GM23338 (cell line): ENCODE data around the gene TPM3. TPM values are rescaled to one million over a fixed set of nuclear protein-coding genes. Genes with fewer than 3 reads are reported as not detected.
A peak's percentile ranks its signal among the peaks of the same experiment; 100 is the strongest.

Source experiments
- ATAC-seq: fragments of 200-7000 bp; cut with Tn5 transposase; 3 replicates; pipeline ENCODE4 v1.9.1; 2020
- DNase-seq: peaks from one replicate; pipeline ENCODE4 v3.0.0-alpha.2; 2015; ENCODE audit warnings: low spot score
- H2AFZ ChIP-seq: fragments of 200-600 bp; sonication (generic); 2 replicates; pipeline ENCODE4 v1.8.0; 2016; ENCODE audit warnings: antibody characterized with exemption, mild to moderate bottlenecking, moderate library complexity
- H3F3A ChIP-seq: fragments of 200-600 bp; sonication (generic); replicated peaks from 2 replicates; pipeline ENCODE4 v1.8.0; 2017; ENCODE audit warnings: antibody characterized with exemption, mixed run types, low read depth
- H3K27ac ChIP-seq: fragments of 200-600 bp; sonication (generic); 2 replicates; pipeline ENCODE4 v1.6.1; 2016; ENCODE audit warnings: low read depth
- H3K27me3 ChIP-seq: fragments of 200-600 bp; sonication (generic); 2 replicates; pipeline ENCODE4 v1.8.0; 2016; ENCODE audit warnings: mild to moderate bottlenecking, mixed run types, moderate library complexity; ENCODE audit not compliant: insufficient read depth
- H3K36me3 ChIP-seq: fragments of 200-600 bp; sonication (generic); 2 replicates; pipeline ENCODE4 v1.8.0; 2016; ENCODE audit warnings: mild to moderate bottlenecking; ENCODE audit not compliant: insufficient read depth
- H3K4me1 ChIP-seq: fragments of 200-600 bp; sonication (generic); 2 replicates; pipeline ENCODE4 v1.8.0; 2016; ENCODE audit warnings: mild to moderate bottlenecking, moderate library complexity; ENCODE audit not compliant: insufficient read depth
- H3K4me2 ChIP-seq: fragments of 200-600 bp; sonication (generic); 2 replicates; pipeline ENCODE4 v1.7.1; 2017; ENCODE audit warnings: mixed run types
- H3K4me3 ChIP-seq: fragments of 200-600 bp; sonication (generic); 2 replicates; pipeline ENCODE4 v1.6.1; 2016; ENCODE audit warnings: mixed run types
- H3K79me2 ChIP-seq: fragments of 200-600 bp; sonication (generic); replicated peaks from 2 replicates; pipeline ENCODE4 v1.8.0; 2017; ENCODE audit warnings: mild to moderate bottlenecking; ENCODE audit not compliant: insufficient read depth
- H3K9me2 ChIP-seq: fragments of 200-600 bp; sonication (generic); 2 replicates; pipeline ENCODE4 v1.8.0; 2017; ENCODE audit not compliant: insufficient read depth
- H4K20me1 ChIP-seq: fragments of 200-600 bp; sonication (generic); replicated peaks from 2 replicates; pipeline ENCODE4 v1.8.0; 2017; ENCODE audit warnings: mild to moderate bottlenecking; ENCODE audit not compliant: insufficient read depth
- H3K27ac Mint-ChIP-seq: 2 replicates; pipeline ENCODE4 v1.8.0; 2020; ENCODE audit warnings: inconsistent platforms, mild to moderate bottlenecking, moderate library complexity, mixed read lengths
- H3K27me3 Mint-ChIP-seq: 3 replicates; pipeline ENCODE4 v1.8.0; 2022; ENCODE audit warnings: low read depth, mild to moderate bottlenecking, moderate library complexity, mixed read lengths, inconsistent platforms; ENCODE audit not compliant: insufficient read depth, poor library complexity
- H3K36me3 Mint-ChIP-seq: 3 replicates; pipeline ENCODE4 v1.8.0; 2021; ENCODE audit warnings: low read depth, mild to moderate bottlenecking, inconsistent platforms, moderate library complexity, mixed read lengths
- H3K4me1 Mint-ChIP-seq: 3 replicates; pipeline ENCODE4 v1.8.0; 2020; ENCODE audit warnings: mild to moderate bottlenecking, inconsistent platforms, mixed read lengths
- H3K4me3 Mint-ChIP-seq: 3 replicates; pipeline ENCODE4 v1.8.0; 2021; ENCODE audit warnings: moderate library complexity, mild to moderate bottlenecking, inconsistent platforms, mixed read lengths
- H3K9me3 Mint-ChIP-seq: 3 replicates; pipeline ENCODE4 v1.8.0; 2020; ENCODE audit warnings: moderate library complexity, mild to moderate bottlenecking, inconsistent platforms, mixed read lengths
- CREB1 ChIP-seq: fragments of 250-450 bp; sonication (Bioruptor Pico); IDR thresholded peaks from 2 replicates; pipeline ENCODE4 v1.5.0; 2020; ENCODE audit warnings: low read depth, mild to moderate bottlenecking, moderate library complexity
- ETS1 ChIP-seq: IDR thresholded peaks from 2 replicates; pipeline ENCODE4 v1.6.1; 2016; ENCODE audit warnings: antibody characterized with exemption
- EZH2 ChIP-seq: fragments of 200-600 bp; sonication (generic); IDR thresholded peaks from one replicate; pipeline ENCODE4 v1.8.0; 2017; ENCODE audit warnings: antibody characterized with exemption, mild to moderate bottlenecking, low read depth; ENCODE audit not compliant: unreplicated experiment
- EZH2phosphoT487 ChIP-seq: fragments of 200-600 bp; sonication (generic); IDR thresholded peaks from one replicate; pipeline ENCODE4 v1.8.1; 2018; ENCODE audit warnings: antibody characterized with exemption; ENCODE audit not compliant: unreplicated experiment
- JUNB ChIP-seq: IDR thresholded peaks from one replicate; pipeline ENCODE4 v1.6.1; 2016; ENCODE audit warnings: antibody characterized with exemption; ENCODE audit not compliant: unreplicated experiment
- POLR2AphosphoS5 ChIP-seq: IDR thresholded peaks from 2 replicates; pipeline ENCODE4 v1.6.1; 2016; ENCODE audit warnings: antibody characterized with exemption, low read depth
- STAT1 ChIP-seq: IDR thresholded peaks from one replicate; pipeline ENCODE4 v1.6.1; 2016; ENCODE audit warnings: antibody characterized with exemption; ENCODE audit not compliant: unreplicated experiment
- ZNF114 ChIP-seq: fragments of 250-450 bp; sonication (Bioruptor Pico); IDR thresholded peaks from 2 replicates; pipeline ENCODE4 v1.5.0; 2020; ENCODE audit warnings: mild to moderate bottlenecking, moderate library complexity
- ZNF331 ChIP-seq: fragments of 250-450 bp; sonication (Bioruptor Pico); IDR thresholded peaks from 2 replicates; pipeline ENCODE4 v1.5.0; 2020; ENCODE audit warnings: low read depth, mild to moderate bottlenecking, moderate library complexity
- ZNF462 ChIP-seq: fragments of 250-450 bp; sonication (Bioruptor Pico); IDR thresholded peaks from 2 replicates; pipeline ENCODE4 v1.5.0; 2020; ENCODE audit warnings: mild to moderate bottlenecking, moderate library complexity
- polyA plus RNA-seq: library from polyadenylated mRNA; unstranded; fragments of >200 nt; fragmentation: Nextera tagmentation; extraction: Ambion mirVana; gene quantifications from 2 replicates; pipeline ENCODE4 v1.2.1, GENCODE V29; 2016
- total RNA-seq: library from RNA; depleted of rRNA; stranded (reverse); fragments of >200 nt; shearing (Covaris generic); gene quantifications from 2 replicates; pipeline ENCODE4 v1.2.3, GENCODE V29; 2014
- TF ChIP-seq, protein P1 (sequence below), 2 experiments: fragments of 200-600 bp in 1 of 2; sonication (generic) in 1 of 2; conservative IDR thresholded peaks; 2 replicates each; pipeline versions ENCODE4 v1.5.1 to v1.6.1; 2016 to 2017; ENCODE audit warnings: antibody characterized with exemption in 2 of 2, low read depth in 2 of 2, mild to moderate bottlenecking in 2 of 2, moderate library complexity in 1 of 2

The TPM3 gene
- total and polyA plus RNA-seq, 2 experiments from 2014 or later: 544 to 747 TPM

- Histone ChIP-seq H3K36me3 (no peaks in the 10 kb centered on the region), H3F3A (no peaks in the 10 kb centered on the region), H3K79me2 (no peaks in the 10 kb centered on the region), H3K4me3 (no peak overlapping the region), H3K27ac (no peak overlapping the region), H3K4me2 (no peak overlapping the region), H4K20me1 (no peaks in the 10 kb centered on the region), H3K9me2 (no peaks in the 10 kb centered on the region), H3K27me3 (no peaks in the 10 kb centered on the region), H3K4me1 (no peaks in the 10 kb centered on the region), H2AFZ (no peak overlapping the region)
- Mint-ChIP-seq H3K36me3 (no peaks in the 10 kb centered on the region), H3K4me1 (no peaks in the 10 kb centered on the region), H3K27ac (no peak overlapping the region), H3K4me3 (no peak overlapping the region), H3K9me3 (no peaks in the 10 kb centered on the region), H3K27me3 (peaks cover 4% of the 10 kb centered on the region)
- no peak for TF ChIP-seq EZH2
- TF ChIP-seq, protein P1, sequence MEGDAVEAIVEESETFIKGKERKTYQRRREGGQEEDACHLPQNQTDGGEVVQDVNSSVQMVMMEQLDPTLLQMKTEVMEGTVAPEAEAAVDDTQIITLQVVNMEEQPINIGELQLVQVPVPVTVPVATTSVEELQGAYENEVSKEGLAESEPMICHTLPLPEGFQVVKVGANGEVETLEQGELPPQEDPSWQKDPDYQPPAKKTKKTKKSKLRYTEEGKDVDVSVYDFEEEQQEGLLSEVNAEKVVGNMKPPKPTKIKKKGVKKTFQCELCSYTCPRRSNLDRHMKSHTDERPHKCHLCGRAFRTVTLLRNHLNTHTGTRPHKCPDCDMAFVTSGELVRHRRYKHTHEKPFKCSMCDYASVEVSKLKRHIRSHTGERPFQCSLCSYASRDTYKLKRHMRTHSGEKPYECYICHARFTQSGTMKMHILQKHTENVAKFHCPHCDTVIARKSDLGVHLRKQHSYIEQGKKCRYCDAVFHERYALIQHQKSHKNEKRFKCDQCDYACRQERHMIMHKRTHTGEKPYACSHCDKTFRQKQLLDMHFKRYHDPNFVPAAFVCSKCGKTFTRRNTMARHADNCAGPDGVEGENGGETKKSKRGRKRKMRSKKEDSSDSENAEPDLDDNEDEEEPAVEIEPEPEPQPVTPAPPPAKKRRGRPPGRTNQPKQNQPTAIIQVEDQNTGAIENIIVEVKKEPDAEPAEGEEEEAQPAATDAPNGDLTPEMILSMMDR (conservative IDR thresholded peaks at IDR 0.05; ENCODE audit: low read depth in 2 of 2): peak; percentile 26 to 69
- peak; percentile 37 for DNase-seq
- ATAC-seq: no peak
Measured at GRCh38 chr1:154145986-154146385, 45.9 kb downstream of the TPM3 start.

- H3K4me3 ChIP-seq: no peak overlapping the region
- H4K20me1 ChIP-seq: no peaks in the 10 kb centered on the region
- no peak overlapping the region for H2AFZ ChIP-seq
- no peak overlapping the region for H3K27ac Mint-ChIP-seq
- peaks cover 3% of the 10 kb centered on the region for H3K27me3 Mint-ChIP-seq
- H3K4me1 Mint-ChIP-seq: no peaks in the 10 kb centered on the region
- H3F3A ChIP-seq: no peaks in the 10 kb centered on the region
- no peak overlapping the region for H3K4me2 ChIP-seq
- no peak for ATAC-seq
- no peaks in the 10 kb centered on the region for H3K9me3 Mint-ChIP-seq
- H3K27me3 ChIP-seq: no peaks in the 10 kb centered on the region
- no peaks in the 10 kb centered on the region for H3K36me3 Mint-ChIP-seq
- no peaks in the 10 kb centered on the region for H3K4me1 ChIP-seq
- H3K79me2 ChIP-seq: no peaks in the 10 kb centered on the region
- H3K27ac ChIP-seq: no peak overlapping the region
- no peaks in the 10 kb centered on the region for H3K9me2 ChIP-seq
- no peak for DNase-seq
- no peaks in the 10 kb centered on the region for H3K36me3 ChIP-seq
- H3K4me3 Mint-ChIP-seq: no peak overlapping the region
- TF ChIP-seq EZH2: no peak
- TF ChIP-seq EZH2phosphoT487: no peak
- TF ChIP-seq JUNB: no peak
- no peak for TF ChIP-seq POLR2AphosphoS5
- TF ChIP-seq ZNF462 (CRISPR knock-in tag): no peak
- TF ChIP-seq, protein P1 (conservative IDR thresholded peaks at IDR 0.05; ENCODE audit: low read depth in 2 of 2): no peak
- TF ChIP-seq ETS1: no peak
- no peak for TF ChIP-seq ZNF114
- TF ChIP-seq STAT1: no peak
- TF ChIP-seq ZNF331 (CRISPR knock-in tag): no peak
- no peak for TF ChIP-seq CREB1 (CRISPR knock-in tag)
Measured at GRCh38 chr1:154142358-154142757, 49.5 kb downstream of the TPM3 start.
